ENCODE data around the gene GLRX5.

GRCh38 chr14:95521001-95521400 lies 13.8 kb upstream of the GLRX5 start:
- no peak for TF ChIP-seq CTCF (IDR thresholded peaks at IDR 0.05)
- TF ChIP-seq POLR2A (IDR thresholded peaks at IDR 0.05), result no peak
